ENCODE results near the gene INO80D.
"Not testable (repeated sequence)": the region's sequence is repeated elsewhere in the genome, so short reads cannot be mapped to it uniquely, and the experiment has no call there.

INO80D gene

GRCh38 chr2:206084439-206084869 is 1.5 kb downstream of the INO80D start:
- peak; percentile 45 for DNase-seq (ENCODE audit: low spot score)

GRCh38 chr2:206083602-206084438 is 2.2 kb downstream of the INO80D start:
- no peak for DNase-seq (ENCODE audit: low spot score)

GRCh38 chr2:206082298-206082843 is 3.6 kb downstream of the INO80D start:
- DNase-seq (ENCODE audit: low spot score) = no peak

GRCh38 chr2:206080927-206081326 is 5.0 kb downstream of the INO80D start:
- DNase-seq (ENCODE audit: low spot score) = no peak

- DNase-seq (ENCODE audit: low spot score) = no peak
Measured at GRCh38 chr2:206079699-206080465, 6.1 kb downstream of the INO80D start.

GRCh38 chr2:206077879-206078278 is 8.1 kb downstream of the INO80D start:
- DNase-seq (ENCODE audit: low spot score) = not testable (repeated sequence)

GRCh38 chr2:206075113-206075512 is 10.9 kb downstream of the INO80D start:
- no peak for DNase-seq (ENCODE audit: low spot score)

- no peak for DNase-seq (ENCODE audit: low spot score)
Measured at GRCh38 chr2:206071807-206072206, 14.2 kb downstream of the INO80D start.

- DNase-seq (ENCODE audit: low spot score) = no peak
Measured at GRCh38 chr2:206069417-206069816, 16.6 kb downstream of the INO80D start.

- DNase-seq (ENCODE audit: low spot score) = no peak
Measured at GRCh38 chr2:206068207-206068606, 17.8 kb downstream of the INO80D start.

GRCh38 chr2:206064077-206064476 is 21.9 kb downstream of the INO80D start:
- DNase-seq (ENCODE audit: low spot score) = no peak

- no peak for DNase-seq (ENCODE audit: low spot score)
Measured at GRCh38 chr2:206063635-206064034, 22.3 kb downstream of the INO80D start.

GRCh38 chr2:206062724-206063123 is 23.2 kb downstream of the INO80D start:
- no peak for DNase-seq (ENCODE audit: low spot score)

GRCh38 chr2:206056286-206056685 is 29.7 kb downstream of the INO80D start:
- DNase-seq (ENCODE audit: low spot score) = no peak

GRCh38 chr2:206054952-206055351 is 31.0 kb downstream of the INO80D start:
- no peak for DNase-seq (ENCODE audit: low spot score)

- no peak for DNase-seq (ENCODE audit: low spot score)
Measured at GRCh38 chr2:206051912-206052311, 34.1 kb downstream of the INO80D start.

- DNase-seq (ENCODE audit: low spot score) = no peak
Measured at GRCh38 chr2:206049392-206049791, 36.6 kb downstream of the INO80D start.

- no peak for DNase-seq (ENCODE audit: low spot score)
Measured at GRCh38 chr2:206045251-206045650, 40.7 kb downstream of the INO80D start.

- no peak for DNase-seq (ENCODE audit: low spot score)
Measured at GRCh38 chr2:206040525-206040924, 45.4 kb downstream of the INO80D start.

- DNase-seq (ENCODE audit: low spot score) = not testable (repeated sequence)
Measured at GRCh38 chr2:206035393-206035792, 50.6 kb downstream of the INO80D start.

- DNase-seq (ENCODE audit: low spot score) = not testable (repeated sequence)
Measured at GRCh38 chr2:206033452-206033851, 52.5 kb downstream of the INO80D start.

GRCh38 chr2:206031950-206032567 is 53.9 kb downstream of the INO80D start:
- no peak for DNase-seq (ENCODE audit: low spot score)
